ENCODE measurements around the gene PCBD1. TPM values are rescaled to one million over a fixed set of nuclear protein-coding genes. Genes with fewer than 3 reads are reported as not detected.
A peak's percentile ranks its signal among the peaks of the same experiment; 100 is the strongest.
"Not testable (repeated sequence)": the region's sequence is repeated elsewhere in the genome, so short reads cannot be mapped to it uniquely, and the experiment has no call there.

PCBD1 gene
- total RNA-seq, 2 donors from 2014 or later: 67.6 to 78.2 TPM

GRCh38 chr10:70920519-70920918, 32.2 kb upstream of the PCBD1 start:
- intact Hi-C loops (cut with DNase I, micrococcal nuclease): loop anchor here in 1 of 2 donors (10.0 kb wide), 1 partner anchor 284 kb away; no protein-coding TSS in a partner anchor
- DNase-seq (peak; percentile 67 to 75), ATAC-seq (peak; percentile 88)

DNA sequence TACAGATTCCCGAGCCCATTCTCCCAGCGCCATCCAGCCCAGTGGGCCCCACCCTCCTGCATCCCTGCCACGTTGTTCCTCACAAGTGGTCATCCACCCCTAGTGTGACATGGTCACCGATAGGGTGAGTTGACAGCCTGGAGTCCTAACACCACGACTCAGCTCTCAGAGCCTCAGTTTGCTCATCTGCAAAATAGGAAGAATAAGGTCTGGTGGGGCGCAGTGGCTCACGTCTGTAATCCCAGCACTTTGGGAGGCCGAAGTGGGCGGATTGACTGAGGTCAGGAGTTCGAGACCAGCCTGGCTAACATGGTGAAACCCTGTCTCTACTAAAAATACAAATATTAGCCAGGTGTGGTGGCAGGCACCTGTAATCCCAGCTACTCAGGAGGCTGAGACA, 31.5 kb upstream of the PCBD1 start:
- not testable (repeated sequence) for DNase-seq, ATAC-seq
- intact Hi-C loops (cut with DNase I, micrococcal nuclease): loop anchor here in 1 of 2 donors (10.0 kb wide), 1 partner anchor 285 kb away; no protein-coding TSS in a partner anchor

DNA sequence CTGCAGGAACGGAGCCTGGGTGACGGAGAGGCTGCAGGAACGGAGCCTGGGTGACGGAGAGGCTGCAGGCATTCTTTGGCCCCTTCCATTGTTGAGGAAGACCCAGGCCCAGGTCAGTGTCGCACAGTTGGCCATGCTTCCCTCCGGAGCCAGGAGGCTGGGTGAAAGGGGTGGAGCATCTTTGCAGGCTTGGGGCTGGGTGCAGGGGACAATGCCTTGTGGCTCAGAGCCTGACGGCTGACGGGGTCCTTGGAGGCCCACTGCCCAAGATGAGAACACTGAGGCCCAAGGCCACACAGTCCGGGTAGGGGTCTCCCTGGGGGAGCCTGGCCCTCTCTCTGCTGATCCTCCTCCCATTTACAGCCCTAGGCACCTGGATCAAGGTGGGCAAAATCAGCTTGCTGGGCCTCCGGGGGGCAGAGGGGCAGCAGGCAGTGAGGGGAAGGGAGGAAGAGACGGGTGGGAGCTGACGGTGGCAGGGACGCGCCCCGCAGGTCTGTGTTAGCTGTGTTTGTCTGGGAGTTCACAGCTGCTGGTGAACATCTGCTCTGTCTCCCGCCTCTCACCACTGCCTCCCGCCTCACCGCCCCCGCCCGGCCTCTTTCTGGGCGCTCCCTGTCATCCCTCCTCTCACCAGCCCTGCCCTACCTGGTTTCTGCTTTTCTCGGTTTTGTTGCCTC, 30.6 kb upstream of the PCBD1 start:
- ATAC-seq (peak; percentile 80), DNase-seq (peak in 1 of 2 donors; percentile 44)
- intact Hi-C loops (cut with DNase I, micrococcal nuclease): no loop called here

DNA sequence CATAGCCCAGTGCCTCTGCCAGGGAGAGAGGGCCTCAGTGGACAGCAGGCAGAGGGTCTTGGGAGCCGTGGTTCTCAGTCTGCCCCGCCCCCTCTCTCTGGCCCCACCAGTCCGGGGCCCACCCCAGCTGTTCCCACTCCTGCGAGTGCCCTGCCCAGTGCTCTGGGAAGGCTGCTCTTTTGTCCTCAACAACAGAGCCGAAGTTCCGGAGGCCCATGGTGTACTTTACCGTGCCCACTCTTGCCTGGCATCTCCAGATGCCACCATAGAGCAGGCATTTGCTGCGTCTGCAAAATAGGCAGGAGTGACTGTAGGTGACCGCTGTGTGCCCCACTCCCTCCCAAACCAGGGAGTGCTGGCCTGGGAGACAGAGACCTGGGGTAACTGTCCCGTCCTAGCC, 29.3 kb upstream of the PCBD1 start:
- intact Hi-C loops (cut with DNase I, micrococcal nuclease): no loop called here

GRCh38 chr10:70917226-70917625, 28.9 kb upstream of the PCBD1 start:
- no peak for DNase-seq
- intact Hi-C loops (cut with DNase I, micrococcal nuclease): no loop called here
- ATAC-seq: no peak

More for the DNA sequence above, 29.3 kb upstream of the PCBD1 start:
- DNase-seq: no peak
- no peak for ATAC-seq

DNA sequence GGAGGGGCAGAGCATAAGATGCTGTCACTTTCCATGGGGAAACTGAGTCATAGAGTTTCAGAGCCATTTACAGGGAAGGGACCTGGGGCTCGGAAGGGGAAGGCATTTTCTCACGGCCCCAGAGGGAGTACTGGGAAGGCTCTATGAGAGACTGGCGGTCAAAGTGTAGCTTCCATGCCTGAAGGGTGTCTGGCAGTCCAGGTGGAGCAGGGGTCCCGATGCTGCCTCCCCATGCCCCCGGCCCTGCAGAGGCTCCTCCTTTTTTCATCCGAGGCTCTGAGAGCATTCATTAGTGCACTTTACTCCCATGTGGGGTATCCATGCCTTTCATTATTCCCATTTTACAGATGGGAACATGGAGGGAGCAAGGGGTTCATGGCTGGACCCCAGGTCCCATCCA, 27.9 kb upstream of the PCBD1 start:
- intact Hi-C loops (cut with DNase I, micrococcal nuclease): no loop called here
- no peak for DNase-seq
- no peak for ATAC-seq

DNA sequence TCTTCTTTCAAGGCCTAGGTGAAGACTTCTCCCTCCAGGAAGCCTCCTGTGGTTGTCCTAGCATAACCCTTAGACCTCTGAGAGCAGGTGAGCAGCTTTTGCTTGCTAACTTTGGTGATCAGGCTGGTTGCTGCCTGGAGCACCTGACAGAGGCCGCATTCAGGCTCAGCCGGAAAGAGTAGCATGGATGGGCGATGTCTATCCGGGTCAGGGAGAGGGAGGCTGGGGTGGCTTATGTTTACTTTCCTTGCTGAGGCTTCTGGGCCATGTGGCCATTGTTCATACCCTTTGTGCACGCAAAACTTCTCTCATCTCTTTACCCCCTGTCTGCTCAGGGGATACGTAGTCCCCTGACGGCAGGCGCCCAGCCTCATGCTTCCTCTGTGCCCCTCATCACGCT, 27.4 kb upstream of the PCBD1 start:
- intact Hi-C loops (cut with DNase I, micrococcal nuclease): no loop called here
- ATAC-seq (no peak), DNase-seq (no peak)

GRCh38 chr10:70915206-70915605, 26.8 kb upstream of the PCBD1 start:
- intact Hi-C loops (cut with DNase I, micrococcal nuclease): no loop called here
- no peak for ATAC-seq
- no peak for DNase-seq

- ATAC-seq: no peak
- intact Hi-C loops (cut with DNase I, micrococcal nuclease): no loop called here
- peak in 1 of 2 donors; percentile 8 for DNase-seq
Measured at GRCh38 chr10:70914316-70914864, 26.0 kb upstream of the PCBD1 start.

DNA sequence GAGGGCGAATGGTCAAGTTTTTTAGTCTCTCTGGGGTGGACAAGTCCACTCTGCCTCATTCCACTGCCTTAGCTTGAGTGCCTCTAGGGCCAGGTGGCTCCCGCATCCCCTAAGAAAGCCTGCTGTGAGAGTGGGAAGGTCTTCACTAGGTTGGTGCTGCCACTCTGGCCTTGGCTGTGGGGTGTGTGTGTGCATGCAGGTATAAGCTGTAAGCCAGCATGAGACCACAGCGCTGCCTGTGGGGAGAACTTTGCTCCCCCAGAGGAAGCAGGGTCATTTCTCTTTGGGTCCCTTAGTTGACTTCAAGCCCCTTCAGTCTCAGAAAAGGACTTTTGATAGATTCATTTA, 25.5 kb upstream of the PCBD1 start:
- ATAC-seq: no peak

DNA sequence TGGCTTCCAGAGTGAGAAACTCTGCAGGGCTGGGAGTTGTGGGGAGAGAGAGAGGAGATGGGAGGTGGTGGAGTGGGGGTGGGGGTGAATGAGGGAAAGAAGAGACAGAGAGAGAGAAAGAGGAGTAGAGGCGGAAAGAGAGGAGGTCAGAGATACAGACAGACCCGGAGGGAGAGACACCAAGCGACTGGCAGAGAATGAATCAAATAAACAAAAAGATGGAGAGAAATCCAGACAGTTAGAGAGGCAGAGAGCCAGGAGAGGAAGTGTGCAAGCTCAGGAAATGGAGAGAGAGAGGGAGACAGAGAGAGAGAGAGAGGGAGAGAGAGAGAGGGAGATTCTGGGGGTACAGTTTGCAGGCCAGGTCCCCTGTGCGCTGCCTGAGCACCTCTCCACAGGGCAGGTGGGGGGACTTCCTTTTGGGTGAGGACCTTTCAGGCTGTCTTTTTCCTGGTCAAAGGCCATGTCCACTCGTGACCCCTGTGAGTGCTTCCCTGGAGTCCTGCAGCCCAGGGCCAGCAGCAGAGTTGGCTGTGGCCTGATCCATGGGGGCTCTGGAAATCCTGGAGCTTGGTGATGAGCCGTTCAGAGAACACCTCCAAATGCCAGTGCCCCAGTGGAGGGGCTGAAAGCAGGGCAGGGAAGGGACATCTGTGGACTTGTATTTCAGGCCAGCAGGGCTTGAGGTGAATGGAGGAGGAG, 25.0 kb upstream of the PCBD1 start:
- peak in 1 of 2 donors; percentile 5 for DNase-seq
- no peak for ATAC-seq
- intact Hi-C loops (cut with DNase I, micrococcal nuclease): no loop called here

More for the DNA sequence above, 25.5 kb upstream of the PCBD1 start:
- intact Hi-C loops (cut with DNase I, micrococcal nuclease): no loop called here
- peak in 1 of 2 donors; percentile 5 for DNase-seq

DNA sequence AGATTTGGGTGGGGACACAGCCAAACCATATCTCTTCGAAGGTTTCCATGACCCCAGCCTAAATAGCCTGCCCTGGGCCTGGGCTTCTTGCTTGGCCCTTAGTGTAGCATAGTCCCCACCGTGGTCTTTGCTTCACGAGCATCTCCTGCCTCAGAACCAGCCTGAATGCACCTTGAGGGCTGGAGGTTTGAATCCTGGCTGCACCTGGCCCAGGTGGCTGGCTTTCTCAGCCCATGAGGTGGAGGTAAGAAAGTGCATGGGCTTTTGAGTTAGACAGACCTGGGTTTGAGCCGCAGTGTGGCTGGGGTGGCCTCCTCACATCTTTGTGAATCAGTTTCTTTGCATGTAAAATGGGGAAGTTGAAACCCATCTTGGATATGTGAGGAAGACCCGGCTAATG, 24.2 kb upstream of the PCBD1 start:
- DNase-seq: peak in 1 of 2 donors; percentile 6

GRCh38 chr10:70911386-70911785, 23.0 kb upstream of the PCBD1 start:
- intact Hi-C loops (cut with DNase I, micrococcal nuclease): no loop called here

More for the DNA sequence above, 24.2 kb upstream of the PCBD1 start:
- intact Hi-C loops (cut with DNase I, micrococcal nuclease): no loop called here
- ATAC-seq: no peak

DNA sequence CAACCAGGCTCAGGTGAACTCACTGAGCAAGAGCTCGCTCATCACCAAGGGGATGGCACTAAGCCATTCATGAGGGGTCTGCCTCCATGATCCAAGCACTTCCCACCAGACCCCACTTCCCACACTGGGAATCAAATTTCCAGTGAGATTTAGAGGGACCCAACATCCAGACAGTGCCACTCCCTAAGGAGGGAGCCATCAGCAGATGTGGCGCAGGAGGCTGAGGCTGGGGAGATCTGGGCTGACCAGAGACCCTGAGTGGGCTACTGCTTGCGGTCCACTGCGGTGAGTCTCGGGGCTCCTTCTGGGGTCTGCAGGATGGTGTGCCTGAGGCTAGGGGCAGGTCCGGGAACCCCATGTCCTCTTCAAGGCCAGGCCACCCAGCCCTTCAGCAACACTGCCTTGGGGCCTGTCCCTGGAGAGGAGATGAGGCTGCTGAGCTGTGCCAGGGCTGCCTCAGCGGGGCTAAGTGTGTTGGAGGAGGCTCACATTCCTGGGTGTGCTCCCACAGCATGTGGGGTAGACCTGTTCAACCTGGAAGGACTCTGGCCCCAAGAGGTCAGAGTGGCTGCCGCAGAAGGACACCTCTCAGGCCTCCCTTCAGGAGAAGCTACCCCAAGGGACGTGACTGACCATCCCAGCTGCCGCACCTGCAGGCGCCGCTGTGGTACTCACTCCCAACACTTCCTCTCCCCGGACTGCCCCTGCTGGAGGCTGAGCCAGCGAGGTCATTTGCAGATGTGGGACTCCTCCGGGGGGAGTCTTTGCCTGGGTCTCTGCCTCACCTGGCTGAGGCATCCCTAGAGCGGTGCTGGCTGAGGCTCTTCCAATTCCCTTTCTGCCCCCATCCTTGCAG, 22.3 kb upstream of the PCBD1 start:
- DNase-seq: peak in 1 of 2 donors; percentile 12
- intact Hi-C loops (cut with DNase I, micrococcal nuclease): no loop called here
- no peak for ATAC-seq

More at GRCh38 chr10:70911386-70911785, 23.0 kb upstream of the PCBD1 start:
- DNase-seq: peak in 1 of 2 donors; percentile 11
- no peak for ATAC-seq

DNA sequence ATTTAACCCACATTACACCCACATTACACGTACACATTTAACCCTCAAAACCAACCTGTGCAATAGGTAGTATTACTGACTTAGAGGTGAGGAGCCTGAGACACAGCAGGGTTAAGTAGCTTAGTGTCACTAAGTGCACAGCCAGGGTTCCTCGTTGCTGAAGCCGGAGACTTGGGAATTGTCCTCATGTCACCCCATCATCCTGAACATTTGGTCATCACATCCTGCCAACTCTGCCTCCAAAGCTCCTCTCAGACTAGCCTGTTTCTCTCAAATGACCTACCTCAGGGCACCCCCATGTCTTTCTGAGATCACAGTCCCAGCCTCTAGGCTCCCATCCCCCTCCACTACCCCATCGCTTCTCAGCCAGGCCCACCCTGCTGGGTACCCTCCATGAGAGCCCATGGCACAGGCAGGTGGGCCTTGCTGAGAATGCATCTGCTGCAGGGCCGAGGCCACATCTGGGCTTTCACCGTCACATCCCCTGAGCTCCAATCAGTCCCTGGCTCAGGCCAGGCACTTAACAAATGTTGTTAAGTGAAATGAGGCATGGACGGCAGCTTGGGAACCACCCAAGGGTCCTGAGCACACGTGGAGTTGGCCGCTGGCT, 21.1 kb upstream of the PCBD1 start:
- DNase-seq (no peak), ATAC-seq (no peak)
- intact Hi-C loops (cut with DNase I, micrococcal nuclease): no loop called here

DNA sequence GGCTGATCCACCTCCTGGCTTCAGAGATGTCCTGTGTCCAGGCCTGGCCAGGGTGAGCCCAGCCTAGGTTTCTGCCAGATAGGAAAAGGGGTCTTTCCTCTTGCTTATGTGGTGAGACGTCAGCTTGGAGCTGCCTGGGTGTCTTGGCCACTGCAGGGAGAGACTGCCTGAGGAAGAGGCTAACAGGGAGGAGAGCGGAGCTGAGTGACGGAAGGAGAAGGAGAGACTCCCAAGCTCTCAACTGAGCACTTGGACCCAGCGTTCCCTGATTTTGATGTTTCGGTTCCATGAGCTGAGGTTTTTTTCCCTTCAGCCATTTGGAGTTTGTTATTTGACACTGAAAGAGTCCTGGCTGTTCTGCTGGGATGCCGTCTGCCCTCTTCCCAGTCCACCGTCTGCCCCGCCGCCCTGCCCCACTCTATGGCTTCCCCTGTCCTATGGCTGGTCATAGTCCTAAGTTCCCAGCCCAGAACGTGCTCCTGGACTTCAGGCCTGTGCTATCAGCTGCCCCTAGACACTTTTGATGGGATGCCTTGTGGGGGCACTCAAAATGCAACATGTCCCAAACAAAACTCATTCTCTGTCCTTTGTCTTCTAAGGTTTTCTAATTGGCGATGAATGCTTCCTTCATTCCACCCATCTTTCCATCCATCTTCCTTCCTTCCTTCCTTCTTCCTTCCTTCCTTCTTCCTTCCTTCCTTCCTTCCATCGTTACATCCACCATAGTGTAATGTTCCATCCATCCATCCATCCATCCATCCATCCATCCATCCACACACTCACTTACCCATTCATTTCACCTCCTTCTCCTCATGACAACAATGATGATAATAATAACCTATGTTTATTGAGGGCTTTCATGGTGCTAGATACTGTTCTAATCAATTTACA, 20.3 kb upstream of the PCBD1 start:
- no peak for DNase-seq
- ATAC-seq: no peak
- intact Hi-C loops (cut with DNase I, micrococcal nuclease): no loop called here

DNA sequence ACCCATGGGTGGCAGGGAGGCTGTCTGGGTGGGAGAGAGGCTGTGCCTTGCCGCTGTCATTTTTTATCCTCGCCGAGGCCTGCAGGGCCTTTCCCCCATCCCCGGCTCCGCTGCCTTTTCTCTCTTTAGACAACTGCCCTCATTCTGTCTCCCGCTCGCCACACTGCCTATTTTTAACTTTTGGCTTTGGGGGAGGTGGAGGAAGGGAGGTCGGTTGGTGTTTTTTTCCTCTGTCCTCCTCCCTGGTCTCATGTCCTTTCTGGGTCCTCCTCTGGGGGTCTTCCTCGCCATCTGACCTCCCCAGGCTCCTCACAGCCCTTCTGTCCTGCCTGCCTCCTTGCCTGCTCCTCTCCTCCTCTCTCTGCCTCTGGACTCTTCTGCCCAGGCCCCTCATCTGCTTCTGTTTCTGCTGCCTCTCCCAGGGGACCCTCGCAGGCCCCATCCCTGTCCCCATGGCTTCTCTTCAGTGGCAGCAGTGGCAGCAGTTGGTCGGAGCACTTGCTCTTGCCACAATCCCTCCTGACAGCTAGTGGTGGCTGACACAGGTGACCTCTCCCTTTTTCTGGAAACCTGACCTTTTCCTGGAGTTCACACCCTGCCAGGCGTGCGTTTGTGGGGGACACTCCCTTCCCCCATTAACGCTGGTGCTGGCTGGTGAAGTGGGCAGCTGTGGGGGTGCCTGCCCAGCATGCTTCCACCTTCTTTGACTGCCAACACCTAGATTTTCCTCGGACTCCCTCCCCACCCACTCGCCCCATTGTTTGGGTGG, 19.5 kb upstream of the PCBD1 start:
- DNase-seq (no peak), ATAC-seq (no peak)
- intact Hi-C loops (cut with DNase I, micrococcal nuclease): no loop called here

Measured in left colon (tissue), 2 donors.